WERI-Rb-1 (cell line): ENCODE measurements around the gene STIM1.

ENCODE experiments used
- DNase-seq: peaks from one replicate; pipeline ENCODE4 v3.0.0-alpha.2; 2020
- H3K27ac ChIP-seq: fragments of 250-450 bp; sonication (Bioruptor Pico); 2 replicates; pipeline ENCODE4 v1.5.1; 2020; ENCODE audit warnings: mild to moderate bottlenecking, moderate library complexity
- H3K27me3 ChIP-seq: fragments of 250-450 bp; sonication (Bioruptor Pico); 2 replicates; pipeline ENCODE4 v1.5.1; 2021; ENCODE audit warnings: mild to moderate bottlenecking, low read depth, moderate library complexity; ENCODE audit not compliant: insufficient read depth, severe bottlenecking
- H3K36me3 ChIP-seq: fragments of 250-450 bp; sonication (Bioruptor Pico); 2 replicates; pipeline ENCODE4 v1.5.1; 2020; ENCODE audit warnings: mild to moderate bottlenecking, moderate library complexity
- H3K4me3 ChIP-seq: 2 replicates; pipeline ENCODE4 v1.5.1; 2011; ENCODE audit warnings: low read depth, mild to moderate bottlenecking, control low read depth, low read length
- H3K9me3 ChIP-seq: fragments of 250-450 bp; sonication (Bioruptor Pico); 2 replicates; pipeline ENCODE4 v1.5.1; 2021; ENCODE audit warnings: mild to moderate bottlenecking, moderate library complexity; ENCODE audit not compliant: severe bottlenecking
- TF ChIP-seq, protein P1 (sequence below): IDR thresholded peaks from 2 replicates; pipeline ENCODE4 v1.5.1; 2011; ENCODE audit warnings: low read depth, mild to moderate bottlenecking, control low read depth, inconsistent platforms, low read length

STIM1 gene

DNA sequence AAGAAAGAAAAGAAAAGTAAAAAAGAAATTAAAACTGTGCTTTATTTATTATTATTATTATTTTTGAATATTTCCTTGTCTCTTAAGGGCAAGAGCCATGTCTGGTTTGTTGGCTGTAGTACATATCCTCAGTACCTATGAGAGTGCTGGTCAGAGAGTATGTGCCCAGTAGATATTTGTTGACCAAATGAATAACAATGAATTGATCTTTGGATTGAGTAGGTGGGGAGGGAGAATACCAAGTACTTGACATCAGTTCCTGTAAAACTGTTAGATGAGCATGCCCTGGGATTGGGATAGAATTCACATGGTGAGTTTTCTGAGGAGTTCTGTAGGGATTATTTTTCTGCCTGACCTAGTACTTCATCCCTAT, 11.4 kb downstream of the STIM1 start:
- Histone ChIP-seq H3K27ac (no peak overlapping the region), H3K4me3 (no peak overlapping the region), H3K27me3 (no peaks in the 10 kb centered on the region), H3K36me3 (no peaks in the 10 kb centered on the region), H3K9me3 (no peaks in the 10 kb centered on the region)
- TF ChIP-seq, protein P1, sequence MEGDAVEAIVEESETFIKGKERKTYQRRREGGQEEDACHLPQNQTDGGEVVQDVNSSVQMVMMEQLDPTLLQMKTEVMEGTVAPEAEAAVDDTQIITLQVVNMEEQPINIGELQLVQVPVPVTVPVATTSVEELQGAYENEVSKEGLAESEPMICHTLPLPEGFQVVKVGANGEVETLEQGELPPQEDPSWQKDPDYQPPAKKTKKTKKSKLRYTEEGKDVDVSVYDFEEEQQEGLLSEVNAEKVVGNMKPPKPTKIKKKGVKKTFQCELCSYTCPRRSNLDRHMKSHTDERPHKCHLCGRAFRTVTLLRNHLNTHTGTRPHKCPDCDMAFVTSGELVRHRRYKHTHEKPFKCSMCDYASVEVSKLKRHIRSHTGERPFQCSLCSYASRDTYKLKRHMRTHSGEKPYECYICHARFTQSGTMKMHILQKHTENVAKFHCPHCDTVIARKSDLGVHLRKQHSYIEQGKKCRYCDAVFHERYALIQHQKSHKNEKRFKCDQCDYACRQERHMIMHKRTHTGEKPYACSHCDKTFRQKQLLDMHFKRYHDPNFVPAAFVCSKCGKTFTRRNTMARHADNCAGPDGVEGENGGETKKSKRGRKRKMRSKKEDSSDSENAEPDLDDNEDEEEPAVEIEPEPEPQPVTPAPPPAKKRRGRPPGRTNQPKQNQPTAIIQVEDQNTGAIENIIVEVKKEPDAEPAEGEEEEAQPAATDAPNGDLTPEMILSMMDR, result no peak
- DNase-seq, result no peak

DNA sequence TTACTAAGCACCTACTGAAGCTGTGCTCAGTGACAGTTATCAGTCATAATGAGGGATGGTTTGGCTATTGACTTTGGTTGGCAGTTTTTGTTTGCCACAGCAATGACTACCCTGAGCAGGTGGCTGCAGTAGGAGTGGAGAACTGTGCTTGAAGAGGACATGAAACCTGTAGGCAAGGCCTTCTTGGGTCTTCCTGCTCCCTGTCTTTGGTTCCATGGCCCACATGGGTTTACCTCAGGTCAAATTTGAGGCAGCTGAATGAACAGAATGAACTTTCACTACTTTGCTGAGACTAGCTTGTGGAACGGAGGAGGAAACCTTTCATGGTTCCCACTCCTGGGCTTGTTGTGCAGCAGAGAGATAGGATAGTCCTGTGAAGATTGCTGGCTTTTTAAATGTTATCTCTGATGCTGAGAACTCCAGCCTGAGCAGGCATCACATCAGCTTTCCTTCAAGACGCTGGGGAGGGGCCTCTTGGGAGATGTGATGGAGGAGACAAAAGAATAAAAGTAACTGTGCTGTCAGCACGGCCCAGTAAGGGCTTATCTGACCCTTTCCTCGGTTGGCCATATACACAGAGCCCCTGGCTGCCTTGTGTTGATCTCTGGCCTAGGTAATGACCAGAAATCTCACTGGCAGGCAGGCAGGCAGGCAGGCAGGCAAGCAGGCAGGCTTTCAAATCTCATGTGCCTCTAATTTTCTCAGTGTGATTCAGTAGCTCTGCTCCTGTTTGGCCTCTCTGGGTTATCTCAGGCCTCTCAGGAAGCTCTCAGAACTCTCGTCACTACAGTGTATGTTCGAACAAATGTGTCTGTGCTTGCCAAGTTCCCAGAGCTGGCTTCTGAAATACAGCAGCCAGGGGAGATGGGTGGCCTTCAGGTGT, 12.0 kb downstream of the STIM1 start:
- TF ChIP-seq, protein P1, result no peak
- H3K27me3 ChIP-seq, result no peaks in the 10 kb centered on the region
- no peak for DNase-seq
- H3K4me3 ChIP-seq, result no peak overlapping the region
- H3K36me3 ChIP-seq, result no peaks in the 10 kb centered on the region
- H3K27ac ChIP-seq, result no peak overlapping the region
- no peaks in the 10 kb centered on the region for H3K9me3 ChIP-seq

GRCh38 chr11:3873712-3874349, 18.4 kb downstream of the STIM1 start:
- Histone ChIP-seq H3K9me3 (no peaks in the 10 kb centered on the region), H3K4me3 (no peak overlapping the region), H3K27me3 (no peaks in the 10 kb centered on the region), H3K27ac (no peak overlapping the region), H3K36me3 (no peaks in the 10 kb centered on the region)
- TF ChIP-seq, protein P1, result no peak
- no peak for DNase-seq

DNA sequence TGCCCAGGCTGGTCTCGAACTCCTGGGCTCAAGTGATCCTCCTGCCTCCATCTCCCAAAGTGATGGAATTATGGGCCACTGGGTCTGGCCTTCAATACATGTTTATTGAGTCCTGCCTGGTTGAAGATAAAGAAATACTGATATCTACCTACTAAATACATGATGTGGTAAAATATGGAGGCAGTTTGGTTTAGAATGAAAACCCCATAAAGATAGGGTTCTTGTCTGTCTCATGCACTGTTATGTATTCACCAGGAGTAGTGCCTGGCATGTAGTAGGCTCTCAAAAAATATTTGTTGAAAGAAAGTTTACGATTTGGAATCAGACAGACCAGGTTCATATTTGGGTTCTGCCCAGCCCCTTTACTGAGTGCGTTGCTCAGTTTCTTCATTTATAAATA, 21.1 kb downstream of the STIM1 start:
- no peak for DNase-seq
- no peak overlapping the region for H3K4me3 ChIP-seq
- no peak overlapping the region for H3K27ac ChIP-seq
- TF ChIP-seq, protein P1, result no peak
- no peaks in the 10 kb centered on the region for H3K36me3 ChIP-seq
- no peaks in the 10 kb centered on the region for H3K9me3 ChIP-seq
- no peaks in the 10 kb centered on the region for H3K27me3 ChIP-seq

- TF ChIP-seq, protein P1, result no peak
- DNase-seq, result no peak
- H3K36me3 ChIP-seq, result no peaks in the 10 kb centered on the region
Measured at GRCh38 chr11:3877364-3878257, 22.1 kb downstream of the STIM1 start.

More at GRCh38 chr11:3877364-3878257, 22.1 kb downstream of the STIM1 start:
- H3K4me3 ChIP-seq, result no peak overlapping the region
- H3K9me3 ChIP-seq, result no peaks in the 10 kb centered on the region
- H3K27me3 ChIP-seq, result no peaks in the 10 kb centered on the region
- H3K27ac ChIP-seq, result no peak overlapping the region
